ENCODE data around the gene COX19.

The COX19 gene

DNA sequence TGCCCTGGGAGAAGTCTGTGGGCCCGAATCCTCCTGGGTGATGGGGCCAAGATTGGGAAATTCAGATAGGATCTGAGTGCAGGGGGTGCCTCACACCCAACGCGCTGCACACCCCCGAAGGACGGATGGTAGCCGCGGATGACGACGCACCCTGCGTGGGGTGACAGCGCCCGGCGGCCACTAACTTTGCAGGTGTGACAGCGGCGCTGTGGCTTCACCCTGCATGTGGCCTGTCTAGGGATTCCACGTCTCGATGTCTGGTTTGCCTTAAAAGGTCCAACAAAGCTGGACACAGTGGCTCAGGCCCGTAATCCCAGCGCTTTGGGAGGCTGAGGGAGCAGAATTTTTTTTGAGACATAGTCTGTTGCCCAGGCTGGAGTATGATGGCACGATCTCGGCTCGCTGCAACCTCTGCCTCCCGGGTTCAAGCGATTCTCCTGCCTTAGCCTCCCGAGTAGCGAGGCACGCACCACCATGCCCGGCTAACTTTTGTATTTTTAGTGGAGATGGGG is 39.4 kb downstream of the COX19 start:
- TF ChIP-seq, protein P1, sequence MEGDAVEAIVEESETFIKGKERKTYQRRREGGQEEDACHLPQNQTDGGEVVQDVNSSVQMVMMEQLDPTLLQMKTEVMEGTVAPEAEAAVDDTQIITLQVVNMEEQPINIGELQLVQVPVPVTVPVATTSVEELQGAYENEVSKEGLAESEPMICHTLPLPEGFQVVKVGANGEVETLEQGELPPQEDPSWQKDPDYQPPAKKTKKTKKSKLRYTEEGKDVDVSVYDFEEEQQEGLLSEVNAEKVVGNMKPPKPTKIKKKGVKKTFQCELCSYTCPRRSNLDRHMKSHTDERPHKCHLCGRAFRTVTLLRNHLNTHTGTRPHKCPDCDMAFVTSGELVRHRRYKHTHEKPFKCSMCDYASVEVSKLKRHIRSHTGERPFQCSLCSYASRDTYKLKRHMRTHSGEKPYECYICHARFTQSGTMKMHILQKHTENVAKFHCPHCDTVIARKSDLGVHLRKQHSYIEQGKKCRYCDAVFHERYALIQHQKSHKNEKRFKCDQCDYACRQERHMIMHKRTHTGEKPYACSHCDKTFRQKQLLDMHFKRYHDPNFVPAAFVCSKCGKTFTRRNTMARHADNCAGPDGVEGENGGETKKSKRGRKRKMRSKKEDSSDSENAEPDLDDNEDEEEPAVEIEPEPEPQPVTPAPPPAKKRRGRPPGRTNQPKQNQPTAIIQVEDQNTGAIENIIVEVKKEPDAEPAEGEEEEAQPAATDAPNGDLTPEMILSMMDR (conservative IDR thresholded peaks at IDR 0.05): no peak
- no peak for TF ChIP-seq ZFX (IDR thresholded peaks at IDR 0.05)

DNA sequence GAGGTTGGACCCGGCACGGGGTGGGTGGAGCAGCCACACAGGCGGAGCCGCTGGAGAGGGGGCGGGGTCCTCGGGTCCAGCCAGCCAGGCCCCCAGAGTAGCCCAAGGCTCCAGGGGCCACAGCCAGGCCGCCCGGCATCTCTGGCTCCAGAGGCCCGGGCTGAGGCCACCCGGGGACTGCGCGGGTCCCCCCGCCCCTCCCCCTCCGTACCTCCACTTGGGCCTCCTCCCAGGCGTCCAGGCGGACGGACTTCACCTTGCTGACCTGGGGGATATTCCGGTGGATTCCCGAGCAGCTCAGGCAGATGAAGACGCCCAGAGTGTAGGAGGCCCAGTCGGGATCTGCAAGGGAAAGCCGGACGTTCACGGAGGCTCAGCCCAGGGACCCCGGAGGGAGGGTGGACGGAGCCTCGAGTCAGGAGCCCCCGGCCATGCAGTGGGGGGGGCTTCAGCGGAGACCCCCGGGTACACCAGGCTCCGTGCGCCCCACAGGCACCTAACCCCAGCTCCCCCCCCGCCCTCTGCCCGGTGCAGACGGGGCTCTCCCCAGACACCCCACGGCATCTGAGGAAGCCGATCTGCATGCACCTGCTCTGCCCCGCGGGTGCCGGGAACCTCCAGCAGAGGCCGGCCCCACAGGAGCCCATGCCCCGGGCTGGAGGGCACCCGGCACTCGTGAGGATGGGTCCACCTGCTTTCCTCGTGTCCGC is 40.0 kb downstream of the COX19 start:
- H3K27ac ChIP-seq: no peak overlapping the region
- TF ChIP-seq, protein P1 (conservative IDR thresholded peaks at IDR 0.05): no peak
- TF ChIP-seq ZFX (IDR thresholded peaks at IDR 0.05): no peak

More for the DNA sequence above, 39.4 kb downstream of the COX19 start:
- no peak overlapping the region for H3K27ac ChIP-seq

GRCh38 chr7:934469-935163 is 40.7 kb downstream of the COX19 start:
- no peak overlapping the region for H3K27ac ChIP-seq
- TF ChIP-seq, protein P1 (conservative IDR thresholded peaks at IDR 0.05): no peak
- no peak for TF ChIP-seq ZFX (IDR thresholded peaks at IDR 0.05)

GRCh38 chr7:932651-932975 is 42.7 kb downstream of the COX19 start:
- TF ChIP-seq, protein P1 (conservative IDR thresholded peaks at IDR 0.05): no peak
- TF ChIP-seq ZFX (IDR thresholded peaks at IDR 0.05): no peak
- H3K27ac ChIP-seq: no peak overlapping the region

DNA sequence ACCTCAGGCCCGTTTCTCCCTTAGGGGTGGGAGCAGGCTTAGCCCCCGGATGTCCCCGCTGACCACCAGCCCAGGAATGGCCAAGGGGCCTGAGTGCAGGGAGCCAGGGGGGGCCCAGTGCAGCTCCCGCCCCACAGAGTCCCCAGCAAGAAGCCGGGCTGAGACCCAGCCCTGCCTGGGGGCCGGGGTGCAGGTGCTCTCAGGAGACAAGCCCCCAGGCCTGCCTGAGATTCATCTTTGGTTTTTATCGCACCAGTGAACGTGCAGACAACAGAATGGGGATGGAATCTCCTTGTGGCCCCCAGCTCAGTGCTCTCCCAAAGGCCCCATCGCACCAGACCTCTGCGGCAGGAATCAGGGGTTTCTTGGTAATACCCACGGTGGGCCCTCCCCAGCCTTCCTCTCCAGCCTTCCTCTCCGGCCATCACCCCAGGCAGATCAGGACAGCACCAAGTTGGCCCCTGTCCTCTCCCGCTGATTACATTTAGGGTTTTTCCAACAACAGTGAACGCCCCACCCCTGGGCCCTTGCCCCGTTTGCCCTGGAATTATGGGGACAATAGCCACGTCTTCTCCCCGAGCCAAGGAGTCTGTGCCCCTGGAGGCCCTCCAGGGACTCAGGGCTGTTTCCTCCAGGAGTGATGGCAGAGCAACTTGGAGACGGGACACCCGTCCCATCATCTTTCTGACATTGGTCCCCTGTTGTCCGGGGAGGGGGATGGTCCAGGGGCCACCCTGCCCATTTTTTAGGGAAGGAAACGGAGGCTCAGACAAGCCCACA is 43.3 kb downstream of the COX19 start:
- no peak overlapping the region for H3K27ac ChIP-seq
- TF ChIP-seq, protein P1 (conservative IDR thresholded peaks at IDR 0.05): no peak
- TF ChIP-seq ZFX (IDR thresholded peaks at IDR 0.05): no peak

DNA sequence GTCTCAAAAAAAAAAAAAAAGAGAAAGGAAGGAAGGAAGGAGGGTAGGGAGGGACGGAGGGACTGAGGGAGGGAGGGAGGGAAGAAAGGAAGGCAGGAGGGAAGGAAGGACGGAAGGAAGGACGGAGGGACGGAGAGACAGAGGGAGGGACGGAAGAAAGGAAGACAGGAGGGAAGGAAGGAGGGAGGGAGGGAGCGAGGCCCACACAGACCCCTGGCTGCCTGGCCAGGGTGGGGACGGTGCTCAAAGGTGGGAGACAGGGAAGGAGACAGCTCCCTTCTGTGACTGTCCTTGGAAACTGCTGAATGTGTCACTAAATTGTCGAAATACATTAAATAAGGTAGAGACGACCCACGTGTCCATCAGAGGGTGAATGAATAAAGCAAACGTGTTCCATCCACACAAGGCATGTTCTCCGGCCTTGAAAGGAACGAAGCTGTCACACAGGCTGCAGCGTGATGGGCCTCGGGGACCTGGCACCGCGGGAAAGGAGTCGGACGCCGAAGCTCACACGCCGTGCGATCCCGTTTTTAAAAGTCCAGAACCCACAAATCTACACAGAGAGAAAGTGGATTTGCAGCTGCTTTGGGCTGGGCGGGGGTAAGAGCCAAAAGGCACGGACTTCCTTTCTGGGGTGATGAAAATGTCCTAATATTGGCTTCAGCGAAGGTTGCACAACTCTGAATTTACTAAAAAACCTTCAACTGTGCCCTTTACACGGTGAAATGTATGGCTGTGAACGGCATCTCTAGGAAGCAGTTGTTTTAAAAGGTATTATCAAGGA is 44.2 kb downstream of the COX19 start:
- no peak overlapping the region for H3K27ac ChIP-seq
- no peak for TF ChIP-seq ZFX (IDR thresholded peaks at IDR 0.05)
- TF ChIP-seq, protein P1 (conservative IDR thresholded peaks at IDR 0.05): no peak

Data from C4-2B (cell line).